Neuronal stem cell (in vitro differentiated cells): ENCODE data around the gene SLC38A8.

ENCODE experiments used
- DNase-seq: peaks from one replicate; pipeline ENCODE4 v3.0.0-alpha.2; 2013; ENCODE audit warnings: low spot score
- H2AFZ ChIP-seq: one replicate; pipeline ENCODE4 v1.6.1; 2013; ENCODE audit warnings: mild to moderate bottlenecking, low read length, inconsistent platforms
- H2AK5ac ChIP-seq: 2 replicates; pipeline ENCODE4 v1.6.1; 2013; ENCODE audit warnings: low read depth, mild to moderate bottlenecking, inconsistent platforms, low read length, moderate library complexity, mixed read lengths
- H2BK120ac ChIP-seq: 2 replicates; pipeline ENCODE4 v1.6.1; 2013; ENCODE audit warnings: low read depth, mild to moderate bottlenecking, inconsistent platforms, low read length, moderate library complexity, mixed read lengths
- H2BK12ac ChIP-seq: one replicate; pipeline ENCODE4 v1.6.1; 2013; ENCODE audit warnings: low read length, inconsistent platforms
- H2BK15ac ChIP-seq: 2 replicates; pipeline ENCODE4 v1.6.1; 2013; ENCODE audit warnings: mild to moderate bottlenecking, low read length, inconsistent platforms, mixed read lengths
- H2BK5ac ChIP-seq: one replicate; pipeline ENCODE4 v1.6.1; 2013; ENCODE audit warnings: inconsistent platforms, mild to moderate bottlenecking, low read length, moderate library complexity
- H3K14ac ChIP-seq: one replicate; pipeline ENCODE4 v1.6.1; 2013; ENCODE audit warnings: low read length, inconsistent platforms
- H3K18ac ChIP-seq: 2 replicates; pipeline ENCODE4 v1.6.1; 2013; ENCODE audit warnings: low read length, inconsistent platforms
- H3K23ac ChIP-seq: 2 replicates; pipeline ENCODE4 v1.6.1; 2013; ENCODE audit warnings: low read depth, mild to moderate bottlenecking, mixed read lengths, low read length, inconsistent platforms; ENCODE audit not compliant: poor library complexity
- H3K27ac ChIP-seq: replicated peaks from 3 replicates; pipeline ENCODE4 v1.5.1; 2013; ENCODE audit warnings: low read length, inconsistent platforms
- H3K27me3 ChIP-seq, 3 experiments: 2 replicates each; pipeline ENCODE4 v1.6.1; 2013; ENCODE audit warnings: low read length in 3 of 3, mild to moderate bottlenecking in 2 of 3, inconsistent platforms in 1 of 3, low read depth in 1 of 3, mixed read lengths in 1 of 3, moderate library complexity in 1 of 3; ENCODE audit not compliant: control insufficient read depth in 3 of 3, insufficient read depth in 3 of 3
- H3K36me3 ChIP-seq, 2 donors: replicated peaks in 1 of 2; 2 replicates each; pipeline ENCODE4 v1.6.1; 2013; ENCODE audit warnings: low read length in 2 of 2; ENCODE audit not compliant: control insufficient read depth in 2 of 2, insufficient read depth in 2 of 2
- H3K4ac ChIP-seq: 2 replicates; pipeline ENCODE4 v1.6.1; 2013; ENCODE audit warnings: inconsistent platforms, mild to moderate bottlenecking, low read length, moderate library complexity
- H3K4me1 ChIP-seq, 2 donors: 1 replicate in 1 of 2; 2 replicates in 1 of 2; pipeline ENCODE4 v1.6.1; 2013; ENCODE audit warnings: low read length in 2 of 2, low read depth in 1 of 2; ENCODE audit not compliant: control insufficient read depth in 2 of 2, insufficient read depth in 1 of 2
- H3K4me2 ChIP-seq: one replicate; pipeline ENCODE4 v1.6.1; 2013; ENCODE audit warnings: mild to moderate bottlenecking, low read length, inconsistent platforms; ENCODE audit not compliant: insufficient read depth, poor library complexity, severe bottlenecking
- H3K4me3 ChIP-seq, 2 donors: 2 replicates each; pipeline ENCODE4 v1.5.1; 2013; ENCODE audit warnings: low read length in 2 of 2, mild to moderate bottlenecking in 2 of 2, inconsistent platforms in 1 of 2, moderate library complexity in 1 of 2
- H3K79me1 ChIP-seq: one replicate; pipeline ENCODE4 v1.6.1; 2013; ENCODE audit warnings: low read depth, mild to moderate bottlenecking, inconsistent platforms, low read length, moderate library complexity
- H3K9ac ChIP-seq: one replicate; pipeline ENCODE4 v1.6.1; 2013; ENCODE audit warnings: mild to moderate bottlenecking, low read depth, low read length, inconsistent platforms; ENCODE audit not compliant: poor library complexity
- H3K9me3 ChIP-seq, 2 donors: replicated peaks in 1 of 2; 2 replicates each; pipeline versions ENCODE3 to v1.6.1; 2013; ENCODE audit warnings: low read length in 2 of 2, mild to moderate bottlenecking in 2 of 2, inconsistent platforms in 1 of 2, low read depth in 1 of 2, mixed read lengths in 1 of 2, moderate library complexity in 1 of 2; ENCODE audit not compliant: control insufficient read depth in 2 of 2, insufficient read depth in 1 of 2
- H4K8ac ChIP-seq: one replicate; pipeline ENCODE4 v1.6.1; 2013; ENCODE audit warnings: low read depth, mild to moderate bottlenecking, inconsistent platforms, low read length, moderate library complexity
- H4K91ac ChIP-seq: one replicate; pipeline ENCODE4 v1.6.1; 2013; ENCODE audit warnings: low read length, low read depth, mild to moderate bottlenecking, inconsistent platforms; ENCODE audit not compliant: poor library complexity
- WGBS, 2 donors: extraction: QIAGEN DNeasy Blood & Tissue Kit; methylation state at CpG; one replicate each; pipeline ENCODE4 v1.1.7; 2013; ENCODE audit warnings: missing lambda C conversion rate in 2 of 2, mixed read lengths in 1 of 2; ENCODE audit not compliant: insufficient read length in 2 of 2, insufficient replicate concordance in 1 of 2; ENCODE audit errors: extremely low coverage in 2 of 2; 5-methylcytosine and 5-hydroxymethylcytosine counted together

The SLC38A8 gene

DNA sequence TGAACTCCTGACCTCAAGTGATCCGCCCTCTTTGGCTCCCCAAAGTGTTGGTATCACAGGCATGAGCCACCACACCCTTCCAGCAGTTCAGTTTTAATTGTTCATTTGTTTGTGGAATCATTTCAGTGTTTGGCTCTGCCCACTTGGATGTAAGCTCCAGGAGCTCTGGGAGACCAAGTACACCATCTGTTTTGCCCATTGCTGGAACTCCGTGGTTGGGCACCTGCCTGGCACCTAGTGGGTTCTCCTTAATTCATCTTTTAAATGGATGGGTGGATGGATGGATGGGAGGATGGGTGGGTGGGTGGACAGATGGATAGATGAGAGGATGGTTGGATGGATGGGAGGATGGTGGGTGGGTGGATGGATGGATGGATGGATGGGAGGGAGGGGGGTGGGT, 75.5 kb downstream of the SLC38A8 start:
- Histone ChIP-seq H3K4me3 (no peak overlapping the region), H2BK12ac (no peak overlapping the region), H3K23ac (no peak overlapping the region), H3K79me1 (peaks cover 2% of the 10 kb centered on the region), H2BK120ac (no peak overlapping the region), H4K8ac (no peak overlapping the region), H2AFZ (no peak overlapping the region), H2AK5ac (no peak overlapping the region), H3K4me2 (no peak overlapping the region), H2BK5ac (no peak overlapping the region), H3K4me1 (peaks cover 8% of the 10 kb centered on the region in 2 donors), H4K91ac (no peak overlapping the region), H3K18ac (no peak overlapping the region), H3K9ac (no peak overlapping the region), H3K4ac (no peak overlapping the region), H3K9me3 (no peaks in the 10 kb centered on the region), H3K14ac (no peak overlapping the region), H3K36me3 (no peaks in the 10 kb centered on the region), H2BK15ac (no peak overlapping the region), H3K27me3 (peaks cover 0 to 2% (median 0%) of the 10 kb centered on the region in 3 experiments), H3K27ac (no peak overlapping the region)
- DNase-seq, result no peak
- no CpG with 5 or more reads among the region's 2 CpGs for WGBS, 2 donors

- Histone ChIP-seq H2AK5ac (peak overlapping the region; percentile 77), H3K18ac (peak overlapping the region; percentile 27), H2BK5ac (no peak overlapping the region), H3K4me2 (no peak overlapping the region), H3K14ac (no peak overlapping the region), H3K23ac (no peak overlapping the region), H3K4me1 (peaks cover 7 to 8% of the 10 kb centered on the region in 2 donors), H3K4ac (no peak overlapping the region), H3K9me3 (no peaks in the 10 kb centered on the region), H3K4me3 (no peak overlapping the region), H2AFZ (peak overlapping the region; percentile 17), H3K36me3 (no peaks in the 10 kb centered on the region), H3K79me1 (peaks cover 2% of the 10 kb centered on the region), H2BK15ac (peak overlapping the region; percentile 55), H3K9ac (no peak overlapping the region), H4K8ac (no peak overlapping the region), H4K91ac (no peak overlapping the region), H2BK120ac (no peak overlapping the region), H2BK12ac (no peak overlapping the region), H3K27ac (no peak overlapping the region), H3K27me3 (peaks cover 0 to 2% (median 0%) of the 10 kb centered on the region in 3 experiments)
- DNase-seq, result no peak
- WGBS, 2 donors, result no CpG with 5 or more reads among the region's 13 CpGs
Measured at GRCh38 chr16:83966153-83966696, 76.4 kb downstream of the SLC38A8 start.

DNA sequence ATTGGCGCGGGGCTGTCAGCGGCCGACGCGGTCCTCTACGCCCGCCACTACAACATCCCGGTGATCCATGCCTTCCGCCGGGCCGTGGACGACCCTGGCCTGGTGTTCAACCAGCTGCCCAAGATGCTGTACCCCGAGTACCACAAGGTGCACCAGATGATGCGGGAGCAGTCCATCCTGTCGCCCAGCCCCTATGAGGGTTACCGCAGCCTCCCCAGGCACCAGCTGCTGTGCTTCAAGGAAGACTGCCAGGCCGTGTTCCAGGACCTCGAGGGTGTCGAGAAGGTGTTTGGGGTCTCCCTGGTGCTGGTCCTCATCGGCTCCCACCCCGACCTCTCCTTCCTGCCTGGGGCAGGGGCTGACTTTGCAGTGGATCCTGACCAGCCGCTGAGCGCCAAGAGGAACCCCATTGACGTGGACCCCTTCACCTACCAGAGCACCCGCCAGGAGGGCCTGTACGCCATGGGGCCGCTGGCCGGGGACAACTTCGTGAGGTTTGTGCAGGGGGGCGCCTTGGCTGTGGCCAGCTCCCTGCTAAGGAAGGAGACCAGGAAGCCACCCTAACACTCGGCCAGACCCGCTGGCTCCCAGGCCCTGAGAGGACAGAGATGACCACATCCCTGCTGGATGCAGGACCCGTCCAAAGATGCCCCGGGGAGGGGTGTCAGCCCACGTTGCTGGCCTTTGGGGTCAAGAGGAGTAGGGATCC, 77.0 kb downstream of the SLC38A8 start:
- Histone ChIP-seq H3K4ac (no peak overlapping the region), H3K9me3 (no peaks in the 10 kb centered on the region), H3K27ac (no peak overlapping the region), H3K79me1 (peaks cover 2% of the 10 kb centered on the region), H3K14ac (no peak overlapping the region), H2BK120ac (no peak overlapping the region), H2AFZ (no peak overlapping the region), H4K8ac (no peak overlapping the region), H3K27me3 (peaks cover 0 to 2% (median 0%) of the 10 kb centered on the region in 3 experiments), H3K4me1 (peaks cover 6 to 8% of the 10 kb centered on the region in 2 donors), H3K9ac (no peak overlapping the region), H3K18ac (peak overlapping the region; percentile 53), H3K4me2 (no peak overlapping the region), H3K23ac (peak overlapping the region; percentile 37), H3K4me3 (no peak overlapping the region), H2BK15ac (peak overlapping the region; percentile 55), H2BK12ac (peak overlapping the region; percentile 18), H3K36me3 (no peaks in the 10 kb centered on the region), H2BK5ac (no peak overlapping the region), H4K91ac (no peak overlapping the region), H2AK5ac (peak overlapping the region; percentile 77)
- DNase-seq, result no peak
- no CpG with 5 or more reads among the region's 36 CpGs for WGBS, 2 donors

DNA sequence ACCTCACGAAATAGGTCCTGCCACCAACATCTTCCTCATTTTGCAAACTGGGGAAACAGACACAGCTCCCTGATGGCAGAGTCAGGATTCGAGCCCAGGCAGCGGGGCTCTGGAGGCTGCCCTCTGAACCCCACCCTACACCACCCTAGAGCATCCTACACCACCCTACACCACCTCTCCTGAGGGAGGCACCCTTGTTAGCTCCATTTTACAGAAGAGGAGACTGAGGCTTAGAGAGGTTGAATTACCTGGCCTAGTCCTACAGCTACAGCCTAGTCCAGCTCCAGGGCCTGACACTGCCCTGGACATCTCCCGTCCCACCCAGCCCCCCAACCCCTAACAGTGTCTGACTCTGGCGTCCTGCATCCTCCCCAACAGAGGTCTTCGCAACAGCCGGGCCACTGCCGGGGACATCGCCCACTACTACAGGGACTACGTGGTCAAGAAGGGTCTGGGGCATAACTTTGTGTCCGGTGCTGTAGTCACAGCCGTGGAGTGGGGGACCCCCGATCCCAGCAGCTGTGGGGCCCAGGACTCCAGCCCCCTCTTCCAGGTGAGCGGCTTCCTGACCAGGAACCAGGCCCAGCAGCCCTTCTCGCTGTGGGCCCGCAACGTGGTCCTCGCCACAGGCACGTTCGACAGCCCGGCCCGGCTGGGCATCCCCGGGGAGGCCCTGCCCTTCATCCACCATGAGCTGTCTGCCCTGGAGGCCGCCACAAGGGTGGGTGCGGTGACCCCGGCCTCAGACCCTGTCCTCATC, 77.7 kb downstream of the SLC38A8 start:
- no peak overlapping the region for H4K91ac ChIP-seq
- WGBS, 2 donors, result no CpG with 5 or more reads among the region's 26 CpGs
- H3K27ac ChIP-seq, result no peak overlapping the region
- no peak overlapping the region for H2AFZ ChIP-seq
- H3K9me3 ChIP-seq, result no peaks in the 10 kb centered on the region
- H3K23ac ChIP-seq, result peak overlapping the region; percentile 37
- H4K8ac ChIP-seq, result no peak overlapping the region
- no peak overlapping the region for H3K4ac ChIP-seq
- H3K9ac ChIP-seq, result no peak overlapping the region
- H3K79me1 ChIP-seq, result peaks cover 2% of the 10 kb centered on the region
- H3K4me3 ChIP-seq, result no peak overlapping the region
- H2BK12ac ChIP-seq, result peak overlapping the region; percentile 18
- H3K4me1 ChIP-seq, result peaks cover 4 to 5% of the 10 kb centered on the region in 2 donors
- H2BK5ac ChIP-seq, result no peak overlapping the region
- no peak overlapping the region for H3K4me2 ChIP-seq
- H3K18ac ChIP-seq, result peak overlapping the region; percentile 53
- DNase-seq, result no peak
- H3K14ac ChIP-seq, result no peak overlapping the region
- H2BK15ac ChIP-seq, result peak overlapping the region; percentile 12
- no peaks in the 10 kb centered on the region for H3K36me3 ChIP-seq
- no peak overlapping the region for H2BK120ac ChIP-seq
- peak overlapping the region; percentile 77 for H2AK5ac ChIP-seq
- H3K27me3 ChIP-seq, result peaks cover 0 to 2% (median 0%) of the 10 kb centered on the region in 3 experiments
